GM19397 (cell line): Measurements from ENCODE around the gene RANGAP1.
A peak's percentile ranks its signal among the peaks of the same experiment; 100 is the strongest.

Experiments used
- ATAC-seq: cut with Tn5 transposase; IDR thresholded peaks from one replicate; pipeline ENCODE4 v1.9.1; 2021; ENCODE audit warnings: mild to moderate bottlenecking, moderate library complexity; ENCODE audit not compliant: unreplicated experiment

The RANGAP1 gene

DNA sequence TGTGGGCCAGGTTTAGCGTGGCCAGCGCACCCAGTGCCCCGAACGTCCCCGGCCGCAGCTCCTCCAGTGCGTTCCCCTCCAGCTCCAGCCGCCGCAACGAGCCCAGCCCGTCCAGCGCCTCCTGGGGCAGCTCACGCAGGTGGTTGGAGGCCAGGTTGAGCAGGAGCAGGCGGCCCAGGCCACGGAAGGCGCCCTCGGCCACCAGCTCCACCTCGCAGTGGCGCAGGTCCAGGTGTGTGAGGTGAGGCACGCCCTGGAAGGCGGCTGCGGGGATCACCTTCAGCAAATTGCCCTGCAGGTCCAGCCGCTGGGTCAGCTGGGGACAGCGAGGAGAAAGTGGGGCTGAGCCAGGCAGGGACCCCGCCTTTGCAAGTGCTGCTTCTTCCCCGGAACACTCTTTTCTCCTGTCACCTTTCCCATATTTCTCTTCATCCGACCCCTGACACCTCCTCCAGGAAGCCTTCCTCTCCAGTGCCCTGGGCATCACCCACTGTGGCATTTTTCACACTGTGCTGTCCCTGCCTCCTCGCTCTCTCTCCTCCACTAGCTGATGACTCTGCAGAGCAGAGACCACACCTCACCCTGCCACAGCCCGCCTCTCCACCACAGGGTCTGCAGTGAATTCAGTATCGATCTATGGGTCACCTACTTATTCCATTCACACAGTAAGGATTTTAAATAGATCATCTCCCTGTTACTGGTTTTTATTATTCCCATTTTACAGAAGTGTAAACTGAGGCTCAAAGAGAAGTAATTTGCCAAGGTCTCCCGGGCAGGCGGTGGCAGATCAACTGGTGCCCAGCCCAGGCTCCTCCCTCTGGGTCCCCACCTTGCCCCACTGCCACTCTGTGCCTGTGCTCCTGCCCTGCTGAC lies 47.2 kb downstream of the RANGAP1 start:
- no peak for ATAC-seq

GRCh38 chr22:41237707-41238569 lies 48.0 kb downstream of the RANGAP1 start:
- peak; percentile 80 for ATAC-seq

DNA sequence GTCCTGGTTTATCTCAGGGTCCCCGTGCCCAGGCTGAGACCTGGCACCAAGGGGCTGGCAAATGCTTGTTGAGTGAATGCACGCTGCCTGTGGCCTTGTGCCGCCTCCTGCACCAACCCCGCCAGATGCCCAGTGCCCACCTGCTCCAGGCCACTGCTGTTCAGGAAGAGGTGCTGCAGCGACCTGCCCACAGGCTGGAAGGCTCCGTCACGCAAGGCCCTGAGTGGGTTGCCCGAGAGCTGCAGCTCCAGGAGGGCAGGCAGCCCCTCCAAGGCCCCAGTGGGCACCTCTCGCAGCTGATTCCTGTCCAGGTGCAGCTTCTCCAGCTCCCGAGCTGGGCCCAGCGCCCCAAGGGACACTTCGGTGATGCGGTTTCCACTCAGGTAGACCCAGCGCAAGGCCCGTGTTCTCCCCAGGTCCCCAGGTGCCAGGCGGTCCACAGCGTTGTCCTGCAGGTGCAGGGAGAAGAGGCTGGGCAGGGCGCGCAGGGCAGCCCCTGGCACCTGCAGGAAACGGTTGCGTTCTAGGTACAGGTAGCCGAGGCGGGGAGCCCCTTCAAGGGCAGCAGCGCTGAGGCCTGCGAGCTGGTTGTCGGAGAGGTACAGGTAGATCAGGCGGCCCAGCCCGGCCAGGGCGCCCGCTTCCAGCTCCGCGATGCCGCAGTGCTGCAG lies 48.8 kb downstream of the RANGAP1 start:
- no peak for ATAC-seq

DNA sequence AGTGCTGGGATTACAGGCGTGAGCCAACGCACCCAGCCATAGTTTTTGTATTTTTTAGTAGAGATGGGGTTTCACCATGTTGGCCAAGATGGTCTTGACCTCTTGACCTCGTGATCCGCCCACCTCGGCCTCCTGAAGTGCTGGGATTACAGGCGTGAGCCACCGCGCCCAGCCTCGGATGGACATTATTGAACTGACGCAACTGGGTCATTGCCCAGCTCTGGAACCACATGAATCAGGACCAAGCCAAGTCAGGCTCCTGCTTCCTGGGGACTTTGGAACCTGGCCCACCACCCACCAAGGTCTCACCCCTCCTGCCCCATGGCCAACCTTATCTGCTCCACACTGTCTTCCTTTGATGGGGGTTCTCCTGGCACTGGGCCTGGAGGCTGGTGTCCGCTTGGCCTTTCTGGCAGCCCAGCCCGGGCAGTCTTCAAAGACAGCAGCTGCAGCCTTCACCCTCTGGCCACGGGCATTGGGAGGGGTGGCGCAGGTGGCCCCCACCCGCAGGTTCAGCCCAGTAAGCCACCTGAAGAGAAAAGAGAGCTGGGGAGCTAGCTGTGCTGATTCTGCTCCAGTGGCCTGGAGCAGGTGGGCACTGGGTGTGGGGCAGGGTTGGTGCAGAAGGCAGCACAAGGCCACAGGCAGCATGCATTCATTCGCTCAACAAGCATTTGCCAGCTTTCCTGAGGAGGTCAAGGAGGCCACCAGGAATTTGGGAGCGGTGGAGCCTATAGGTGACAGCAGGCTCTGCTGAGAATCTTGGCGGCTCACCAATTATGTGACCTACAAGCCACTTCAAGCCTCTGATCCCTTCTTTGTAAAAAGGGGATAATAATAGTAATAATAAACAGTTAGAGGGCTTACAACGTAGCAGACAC lies 50.9 kb downstream of the RANGAP1 start:
- no peak for ATAC-seq

DNA sequence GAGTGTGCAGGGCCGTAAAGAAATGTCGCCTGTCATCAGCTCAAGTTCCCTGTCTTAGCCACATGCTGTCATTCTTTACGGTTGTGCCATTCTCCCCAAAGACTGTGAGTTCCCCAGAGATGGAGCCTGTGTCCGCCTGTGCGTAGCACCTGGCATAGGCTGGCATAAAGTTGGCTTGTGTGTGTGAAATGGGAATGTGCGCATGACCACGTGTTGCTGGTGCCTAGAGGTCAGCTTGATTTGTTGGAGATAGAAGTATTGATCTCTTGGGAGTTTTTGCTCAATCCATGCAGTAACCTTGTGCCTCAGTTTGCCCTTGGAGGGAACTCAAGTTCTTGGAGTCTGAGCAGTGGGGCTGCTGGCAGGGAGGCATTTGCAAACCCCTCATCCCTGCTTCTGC lies 54.6 kb downstream of the RANGAP1 start:
- ATAC-seq = no peak

DNA sequence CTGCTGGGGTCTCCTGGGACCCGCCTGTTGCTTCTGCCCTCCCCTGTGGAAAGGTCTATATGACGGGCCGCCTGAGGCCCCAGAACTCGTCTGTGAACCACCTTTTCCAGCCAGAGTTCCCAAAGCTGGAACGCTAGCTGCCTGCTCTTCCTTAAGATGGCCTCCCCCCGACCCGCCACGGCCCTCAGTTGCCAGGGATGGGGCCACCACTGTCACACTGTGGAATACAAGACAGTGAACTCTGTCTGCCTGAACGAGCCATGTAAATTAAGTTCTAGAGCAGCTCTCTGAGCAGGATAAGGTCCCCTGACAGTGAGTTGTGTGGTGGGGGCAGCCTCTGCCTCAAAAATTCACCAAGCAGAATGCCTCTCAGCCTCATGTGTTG lies 55.6 kb downstream of the RANGAP1 start:
- no peak for ATAC-seq

DNA sequence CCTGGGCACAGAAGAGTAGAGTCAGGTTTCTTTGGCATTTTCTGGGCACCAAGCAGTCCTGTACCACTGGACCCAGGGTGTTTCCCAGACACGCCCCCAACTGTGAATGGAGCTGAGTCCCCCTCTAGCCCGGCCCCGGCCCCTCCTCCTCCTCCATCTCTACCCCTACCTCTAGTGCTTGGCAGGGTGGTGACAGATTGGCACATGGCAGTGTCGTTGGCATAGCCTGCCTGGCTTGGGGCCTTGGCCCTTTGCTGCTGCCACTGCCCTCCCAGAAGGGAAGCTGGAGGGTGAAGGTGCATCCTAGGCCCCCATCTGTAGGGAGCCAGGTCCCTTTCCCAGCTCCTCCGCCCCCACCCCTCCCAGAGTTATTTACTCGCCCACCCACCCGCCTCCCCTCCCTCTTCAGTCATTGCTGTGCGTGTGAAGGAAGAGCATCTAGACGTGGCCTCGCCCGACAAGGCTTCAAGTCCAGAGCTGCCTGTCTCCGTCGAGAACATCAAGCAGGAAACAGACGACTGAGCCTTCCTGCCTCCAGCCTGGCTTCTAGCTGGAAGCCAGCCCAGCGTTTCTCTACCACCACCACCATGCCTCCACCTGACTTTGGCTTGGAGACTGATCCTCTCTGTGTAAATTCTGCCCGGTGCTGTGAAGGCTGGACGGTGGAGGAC lies 56.1 kb downstream of the RANGAP1 start:
- no peak for ATAC-seq

DNA sequence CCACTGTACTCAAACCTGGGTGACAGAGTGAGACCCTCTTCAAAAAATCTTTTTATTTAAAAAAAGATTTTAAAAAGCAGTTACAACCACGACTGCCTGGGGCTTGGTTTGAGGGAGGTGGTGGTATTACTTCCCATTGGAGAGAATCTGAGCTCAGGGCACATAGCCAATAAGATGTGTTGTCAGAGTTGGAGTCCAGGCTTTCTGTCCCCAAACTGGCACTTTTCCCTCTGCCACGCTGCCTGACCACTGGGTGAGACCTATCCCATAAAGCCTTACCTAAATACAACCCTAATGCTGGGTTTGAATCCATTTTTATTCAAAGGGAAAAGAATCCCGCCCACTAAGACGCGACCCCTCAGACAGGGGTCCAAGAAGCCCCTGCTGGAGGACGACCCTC lies 56.8 kb downstream of the RANGAP1 start:
- ATAC-seq = no peak

DNA sequence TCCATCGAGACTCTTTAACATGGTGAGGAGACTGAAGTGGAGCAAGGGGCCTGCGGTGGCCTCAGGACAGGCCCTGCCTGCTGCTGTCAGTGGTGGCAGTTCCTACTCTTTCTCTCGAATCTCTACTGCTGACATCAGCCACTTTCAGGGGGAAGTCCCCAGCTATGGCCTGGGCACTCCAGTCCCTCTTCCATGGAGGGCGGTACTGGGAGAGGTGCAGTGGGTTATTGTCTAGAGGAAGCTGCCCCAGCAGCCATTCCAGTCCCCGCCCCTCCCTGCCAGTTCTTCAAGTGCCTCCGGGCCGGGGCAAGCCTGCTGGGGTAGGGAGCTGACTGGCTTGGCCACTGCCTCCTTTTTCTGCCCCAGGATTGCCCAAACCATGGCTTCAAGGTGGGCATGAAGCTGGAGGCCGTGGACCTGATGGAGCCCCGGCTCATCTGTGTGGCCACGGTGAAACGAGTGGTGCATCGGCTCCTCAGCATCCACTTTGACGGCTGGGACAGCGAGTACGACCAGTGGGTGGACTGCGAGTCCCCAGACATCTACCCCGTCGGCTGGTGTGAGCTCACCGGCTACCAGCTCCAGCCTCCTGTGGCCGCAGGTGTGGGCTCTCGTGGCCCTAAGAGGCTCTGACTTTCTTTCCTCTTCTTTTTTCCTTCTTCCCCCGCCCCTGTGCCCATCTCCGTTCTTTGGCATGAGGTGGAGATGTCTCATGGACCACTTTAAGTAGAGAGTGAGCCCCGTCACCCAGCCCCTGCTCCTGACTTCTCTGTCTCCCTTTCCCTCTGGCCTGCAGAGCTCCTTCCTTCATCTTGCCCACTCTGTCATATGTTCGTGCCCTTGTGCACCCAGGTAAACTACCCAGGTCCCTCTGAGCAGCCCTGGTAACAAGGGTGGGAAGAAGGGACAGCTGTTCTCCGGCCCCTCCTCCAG lies 59.0 kb downstream of the RANGAP1 start:
- ATAC-seq = no peak

DNA sequence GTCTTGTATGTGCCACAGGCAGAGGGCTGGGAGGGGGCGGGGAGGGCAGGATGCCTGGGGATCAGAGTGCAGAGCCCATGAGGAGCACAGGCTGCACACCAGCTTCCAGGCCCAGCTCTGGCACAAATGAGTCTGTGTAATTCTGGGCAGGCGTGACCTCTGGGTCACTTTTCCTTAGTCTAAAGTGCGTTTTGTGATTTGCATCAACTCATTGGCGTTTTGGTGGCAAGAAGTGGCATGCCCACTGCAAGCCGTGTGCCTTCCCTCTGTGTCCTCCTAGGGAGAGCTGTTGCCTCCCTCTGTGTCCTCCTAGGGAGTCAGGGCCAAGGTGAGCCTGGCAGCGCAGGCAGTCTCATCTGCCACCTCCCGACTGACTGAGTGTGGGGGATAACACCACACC lies 62.5 kb downstream of the RANGAP1 start:
- ATAC-seq = no peak

DNA sequence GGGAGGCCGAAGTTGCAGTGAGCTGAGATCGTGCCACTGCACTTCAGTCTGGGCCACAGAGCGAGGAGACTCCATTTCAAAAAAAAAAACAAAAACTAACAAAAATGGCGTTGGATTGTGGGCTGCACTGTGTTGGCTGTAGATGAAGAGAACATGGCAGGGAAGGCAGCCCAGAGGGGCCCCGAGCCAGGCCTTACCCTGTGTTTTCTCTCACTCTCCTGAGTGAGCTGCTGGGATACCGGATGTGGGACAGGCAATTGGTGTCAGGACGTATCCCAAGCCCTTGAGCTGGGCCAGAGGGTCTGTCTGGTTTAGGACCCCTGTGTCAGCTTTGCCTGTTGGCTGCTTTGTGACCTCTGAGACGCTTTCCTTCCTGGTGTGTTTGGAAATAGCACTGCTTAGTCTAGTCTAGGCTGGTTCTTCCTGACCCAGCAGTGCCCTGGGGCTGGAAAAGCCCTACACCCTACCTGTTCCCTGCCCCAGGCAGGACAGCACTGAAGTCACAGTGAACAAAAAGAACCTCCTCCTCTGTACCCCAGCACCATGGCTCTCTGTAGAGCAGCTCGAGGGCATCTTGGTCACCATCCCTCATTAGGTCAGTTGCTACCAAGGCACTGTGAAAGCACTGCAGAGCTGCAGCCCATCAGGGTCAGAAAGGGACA lies 63.0 kb downstream of the RANGAP1 start:
- no peak for ATAC-seq

GRCh38 chr22:41217553-41218157 lies 68.3 kb downstream of the RANGAP1 start:
- peak; percentile 42 for ATAC-seq

DNA sequence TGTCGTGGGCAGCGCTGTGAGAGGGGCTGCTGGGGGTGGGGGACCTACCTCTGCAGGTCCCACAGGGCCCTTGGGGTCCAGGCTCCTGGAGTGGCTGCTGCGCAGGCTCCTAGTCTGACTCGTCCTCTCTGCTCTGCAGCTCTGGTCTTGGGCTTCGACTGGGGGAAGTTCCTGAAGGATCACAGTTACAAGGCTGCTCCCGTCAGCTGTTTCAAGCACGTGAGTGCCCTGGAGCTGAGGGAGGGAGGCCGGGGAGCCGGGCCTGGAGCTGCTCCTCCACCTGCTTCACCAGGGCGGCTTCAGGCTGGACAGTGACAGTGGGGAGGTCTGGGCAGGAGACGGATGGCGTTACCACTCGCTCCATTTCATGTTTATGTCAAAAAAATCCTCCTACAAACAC lies 69.0 kb downstream of the RANGAP1 start:
- ATAC-seq = no peak

DNA sequence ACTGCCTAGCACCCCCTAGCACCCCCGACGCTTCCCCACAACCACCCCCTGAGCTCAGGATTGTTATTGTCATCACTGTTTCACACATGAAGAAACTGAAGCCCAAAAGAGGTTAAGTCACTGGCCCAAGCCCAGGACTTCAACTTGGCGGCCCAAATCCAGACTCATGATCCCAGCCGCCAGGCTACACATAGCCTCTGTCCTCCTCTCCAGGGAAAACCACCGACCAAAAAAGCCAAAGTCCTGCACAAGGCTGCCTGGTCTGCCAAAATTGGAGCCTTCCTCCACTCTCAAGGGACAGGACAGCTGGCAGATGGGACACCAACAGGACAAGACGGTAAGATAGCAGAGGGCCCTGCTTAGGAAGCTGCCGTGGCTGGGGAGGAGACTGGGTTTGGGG lies 70.1 kb downstream of the RANGAP1 start:
- ATAC-seq = no peak

DNA sequence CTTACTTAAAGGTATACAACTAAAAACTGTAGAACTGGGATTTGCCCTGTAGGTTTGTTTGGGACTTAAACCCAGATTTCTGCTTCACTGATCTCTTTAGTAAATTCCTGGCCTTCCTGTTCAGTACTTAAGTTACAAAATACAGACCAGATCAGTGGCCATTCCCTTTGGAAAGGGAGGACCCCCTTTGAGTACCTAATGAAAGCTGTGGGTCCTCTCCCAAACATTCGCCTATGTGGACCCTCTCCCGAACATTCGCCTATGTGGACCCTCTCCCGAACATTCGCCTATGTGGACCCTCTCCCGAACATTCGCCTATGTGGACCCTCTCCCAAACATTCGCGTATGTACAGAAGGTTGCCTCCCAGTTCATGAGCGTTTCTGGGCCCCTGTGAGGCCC lies 70.6 kb downstream of the RANGAP1 start:
- no peak for ATAC-seq

- ATAC-seq = no peak
Observed at GRCh38 chr22:41206719-41207118, 79.3 kb downstream of the RANGAP1 start.

DNA sequence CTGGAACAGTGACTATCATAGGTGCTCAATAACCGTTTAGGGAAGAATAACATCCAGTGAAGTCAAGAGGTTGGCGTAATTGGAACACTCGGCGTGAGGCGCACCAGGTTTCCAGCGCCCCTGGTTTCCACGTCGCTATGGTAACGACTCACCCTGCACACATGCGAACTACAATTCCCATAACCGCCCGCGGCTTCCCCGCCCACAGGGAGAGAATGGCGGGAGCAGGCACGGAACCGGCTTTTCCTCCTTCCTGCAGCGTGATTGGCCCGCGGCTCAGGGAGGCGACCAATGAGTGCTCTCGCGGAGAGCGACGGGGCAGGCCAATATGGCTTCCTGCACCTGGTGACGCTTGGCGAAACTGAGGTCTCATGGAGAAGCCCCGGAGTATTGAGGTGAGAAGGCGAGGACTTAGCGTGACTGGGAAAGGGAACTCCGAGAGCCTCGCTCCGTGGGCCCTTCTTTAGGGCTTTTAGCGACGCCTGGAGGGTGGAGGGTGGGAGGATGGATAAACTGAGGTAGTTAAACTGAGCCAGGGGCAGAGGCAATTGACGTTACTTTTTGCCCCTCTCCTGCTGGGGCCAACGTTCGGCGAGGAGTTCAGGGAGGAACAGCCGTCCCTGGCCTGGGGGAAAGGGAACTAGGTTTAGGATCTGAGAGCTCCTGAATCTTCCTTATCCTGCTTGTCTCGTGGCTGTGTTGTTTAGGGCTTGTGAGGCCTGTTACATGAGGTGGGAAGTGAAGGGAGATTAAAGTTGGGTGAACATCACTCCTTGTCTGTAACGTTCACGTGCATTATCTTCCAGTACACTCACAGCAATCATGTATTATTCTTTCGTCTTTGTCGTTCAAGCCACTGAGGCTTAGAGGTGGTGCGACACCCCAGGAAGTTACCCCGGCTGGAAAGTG lies 80.7 kb downstream of the RANGAP1 start, which contains the start of gene L3MBTL2:
TSS of gene L3MBTL2 (plus strand) at position 321 of the 909 bp plus-strand sequence. CDS start at position 372, 51 bp downstream.
- peak; percentile 95 for ATAC-seq
